B cell (primary cell): Measurements from ENCODE around the gene SAT1. TPM values are rescaled to one million over a fixed set of nuclear protein-coding genes. Genes with fewer than 3 reads are reported as not detected.

Experiments
- ATAC-seq: fragments of 200-7000 bp; cut with Tn5 transposase; one replicate; pipeline ENCODE4 v1.10.0; 2021; ENCODE audit warnings: low read depth, mild to moderate bottlenecking, moderate number of reproducible peaks, moderate library complexity
- CTCF ChIA-PET: fragments of 350-600 bp; sonication (Branson Sonifier 250); formaldehyde crosslinking; loops from one replicate; lab custom pipeline; 2021; ENCODE audit warnings: antibody characterized with exemption, inconsistent platforms; lab: Charles Lee
- POLR2A ChIA-PET: fragments of 350-600 bp; sonication (Branson Sonifier 250); formaldehyde crosslinking; loops from one replicate; lab custom pipeline; 2021; ENCODE audit warnings: antibody characterized with exemption; lab: Charles Lee
- DNase-seq: peaks from one replicate; pipeline ENCODE4 v3.0.0; 2013
- H2AFZ ChIP-seq: 2 replicates; pipeline ENCODE4 v1.6.1; 2012; ENCODE audit warnings: mild to moderate bottlenecking, low read depth, low read length; ENCODE audit not compliant: insufficient read depth, poor library complexity, severe bottlenecking
- H3K27ac ChIP-seq, 2 donors: 1 replicate in 1 of 2; 2 replicates in 1 of 2; pipeline ENCODE4 v1.5.1; 2012 to 2013; ENCODE audit warnings: low read length in 2 of 2, mild to moderate bottlenecking in 2 of 2, moderate library complexity in 1 of 2
- H3K27me3 ChIP-seq, 4 experiments: fragments of 200-600 bp in 1 of 4; sonication (generic) in 1 of 4; replicated peaks in 1 of 4; 1 replicate in 2 of 4; 2 replicates in 2 of 4; pipeline versions ENCODE4 v1.6.1 to v1.7.0; 2013 to 2016; ENCODE audit warnings: low read length in 3 of 4, mild to moderate bottlenecking in 2 of 4, mixed read lengths in 1 of 4, moderate library complexity in 1 of 4; ENCODE audit not compliant: insufficient read depth in 4 of 4, control insufficient read depth in 3 of 4; ENCODE audit errors: control extremely low read depth in 1 of 4
- H3K36me3 ChIP-seq, 2 experiments: replicated peaks in 1 of 2; 1 replicate in 1 of 2; 2 replicates in 1 of 2; pipeline versions ENCODE4 v1.6.1 to v1.7.1; 2013; ENCODE audit warnings: low read length in 1 of 2; ENCODE audit not compliant: insufficient read depth in 2 of 2, control insufficient read depth in 1 of 2; ENCODE audit errors: control extremely low read depth in 1 of 2, extremely low read depth in 1 of 2
- H3K4me1 ChIP-seq, 2 donors: fragments of 200-600 bp in 1 of 2; sonication (generic) in 1 of 2; 1 replicate in 1 of 2; 2 replicates in 1 of 2; pipeline versions ENCODE4 v1.5.1 to v1.6.1; 2013 to 2017; ENCODE audit warnings: low read length in 2 of 2; ENCODE audit not compliant: control insufficient read depth in 2 of 2, insufficient read depth in 2 of 2
- H3K4me2 ChIP-seq: replicated peaks from 2 replicates; pipeline ENCODE3; 2012; ENCODE audit warnings: mild to moderate bottlenecking, low read depth, low read length; ENCODE audit not compliant: poor library complexity, severe bottlenecking
- H3K4me3 ChIP-seq, 5 experiments: fragments of 200-600 bp in 1 of 5; sonication (generic) in 1 of 5; 1 replicate in 3 of 5; 2 replicates in 2 of 5; pipeline versions ENCODE4 v1.5.1 to v1.7.0; 2011 to 2016; ENCODE audit warnings: low read length in 4 of 5, mild to moderate bottlenecking in 4 of 5, low read depth in 2 of 5, control low read depth in 1 of 5, moderate library complexity in 1 of 5; ENCODE audit not compliant: insufficient read depth in 1 of 5; ENCODE audit errors: control extremely low read depth in 1 of 5, extremely low read depth in 1 of 5
- H3K79me2 ChIP-seq: fragments of 200-600 bp; sonication (generic); one replicate; pipeline ENCODE4 v1.6.0; 2016; ENCODE audit warnings: low read length; ENCODE audit not compliant: control insufficient read depth, insufficient read depth
- H3K9ac ChIP-seq: fragments of 200-600 bp; sonication (generic); 2 replicates; pipeline ENCODE4 v1.6.1; 2017; ENCODE audit warnings: mild to moderate bottlenecking, low read length, moderate library complexity
- H3K9me3 ChIP-seq, 3 donors: one replicate each; pipeline versions ENCODE4 v1.6.1 to v1.7.1; 2013; ENCODE audit warnings: low read length in 2 of 3; ENCODE audit not compliant: control insufficient read depth in 2 of 3, insufficient read depth in 1 of 3; ENCODE audit errors: control extremely low read depth in 1 of 3
- H4K20me1 ChIP-seq: 2 replicates; pipeline ENCODE4 v1.6.0; 2012; ENCODE audit warnings: mild to moderate bottlenecking, low read length; ENCODE audit not compliant: insufficient read depth, control insufficient read depth, poor library complexity, severe bottlenecking
- H3K27ac Mint-ChIP-seq: one replicate; pipeline ENCODE4 v1.8.0; 2021; ENCODE audit warnings: mixed read lengths
- H3K27me3 Mint-ChIP-seq: one replicate; pipeline ENCODE4 v1.8.0; 2021; ENCODE audit warnings: mixed read lengths
- H3K4me1 Mint-ChIP-seq: one replicate; pipeline ENCODE4 v1.8.0; 2021; ENCODE audit warnings: mixed read lengths
- H3K4me3 Mint-ChIP-seq: one replicate; pipeline ENCODE4 v1.8.0; 2021; ENCODE audit warnings: mixed read lengths
- H3K9me3 Mint-ChIP-seq: one replicate; pipeline ENCODE4 v1.8.0; 2022; ENCODE audit warnings: mixed read lengths; ENCODE audit not compliant: insufficient read depth
- CTCF ChIP-seq: fragments of 200-600 bp; IDR thresholded peaks from one replicate; pipeline ENCODE4 v1.8.0; 2022; ENCODE audit warnings: antibody characterized with exemption, mild to moderate bottlenecking
- EZH2 ChIP-seq: IDR thresholded peaks from 2 replicates; pipeline ENCODE4 v1.6.1; 2012; ENCODE audit warnings: borderline replicate concordance, low read depth, mild to moderate bottlenecking, moderate library complexity, low read length; ENCODE audit not compliant: insufficient read depth, poor library complexity, severe bottlenecking
- WGBS: methylation state at CpG from one replicate; pipeline ENCODE4 v1.1.5; 2013; ENCODE audit warnings: missing lambda C conversion rate; ENCODE audit not compliant: insufficient coverage; 5-methylcytosine and 5-hydroxymethylcytosine counted together
- intact Hi-C: fragments of 100-400 bp; cut with micrococcal nuclease; formaldehyde crosslinking; loops from one replicate; pipeline ENCODE4 v1.10.0; 2022
- polyA plus RNA-seq: library from polyadenylated mRNA; depleted of rRNA; stranded (reverse); fragments of >200 nt; gene quantifications from 2 replicates; pipeline ENCODE4 v1.2.3, GENCODE V29; 2012
- total RNA-seq, 2 donors: library from RNA; stranded (reverse); fragments of 120-200 nt in 1 of 2; gene quantifications; 1 replicate in 1 of 2; 2 replicates in 1 of 2; pipeline versions ENCODE4 v1.2.3 to v1.2.4, GENCODE V29; 2013 to 2022

The SAT1 gene
- total and polyA plus RNA-seq, 2 donors (not counting 1 experiment from before 2014, with no cell fraction given), result 172 to 479 TPM

- H3K27ac ChIP-seq, result no peak overlapping the region
- Mint-ChIP-seq H3K4me3 (no peak overlapping the region), H3K27ac (no peak overlapping the region), H3K27me3 (no peaks in the 10 kb centered on the region), H3K9me3 (no peaks in the 10 kb centered on the region), H3K4me1 (peaks cover 15% of the 10 kb centered on the region)
- no peak for DNase-seq
- no peak overlapping the region for H3K4me2 ChIP-seq
- H3K9ac ChIP-seq, result no peak overlapping the region
- no peaks in the 10 kb centered on the region for H3K79me2 ChIP-seq
- no peaks in the 10 kb centered on the region for H3K27me3 ChIP-seq
- intact Hi-C loops, result no loop called here
- CTCF ChIA-PET, result interaction anchor here (1.0 kb wide), 1 partner anchor 33 kb away, joined by 3 read pairs; no protein-coding TSS in a partner anchor
- no peak for ATAC-seq
- H3K9me3 ChIP-seq, result no peaks in the 10 kb centered on the region
- no peak overlapping the region for H2AFZ ChIP-seq
- H3K4me1 ChIP-seq, result peaks cover 3 to 9% of the 10 kb centered on the region in 2 donors
- TF ChIP-seq CTCF (no peak), EZH2 (no peak)
- POLR2A ChIA-PET, result no interaction called here
- WGBS, result 100% methylated on average over 1 of the region's 3 CpGs
- no peak overlapping the region for H3K4me3 ChIP-seq
- no peaks in the 10 kb centered on the region for H4K20me1 ChIP-seq
- H3K36me3 ChIP-seq, result no peaks in the 10 kb centered on the region
These were observed 27.3 kb downstream of the SAT1 start for GRCh38 chrX:23810279-23810678.

- no peaks in the 10 kb centered on the region for H3K27me3 Mint-ChIP-seq
- no peaks in the 10 kb centered on the region for H3K9me3 Mint-ChIP-seq
- POLR2A ChIA-PET, result no interaction called here
- no peaks in the 10 kb centered on the region for H3K79me2 ChIP-seq
- CTCF ChIA-PET, result no interaction called here
- peak overlapping the region; percentile 48 for H2AFZ ChIP-seq
- H3K9me3 ChIP-seq, result no peaks in the 10 kb centered on the region
- H4K20me1 ChIP-seq, result no peaks in the 10 kb centered on the region
- peaks cover 15% of the 10 kb centered on the region for H3K4me1 Mint-ChIP-seq
- H3K4me2 ChIP-seq, result peak overlapping the region; percentile 41
- no peaks in the 10 kb centered on the region for H3K27me3 ChIP-seq
- ATAC-seq (no peak), DNase-seq (peak; percentile 23)
- H3K4me3 ChIP-seq, result peak overlapping the region in 1 of 5 experiments; percentile 26
- H3K4me3 Mint-ChIP-seq, result peak overlapping the region; percentile 63
- no peaks in the 10 kb centered on the region for H3K36me3 ChIP-seq
- H3K9ac ChIP-seq, result peak overlapping the region; percentile 34
- no CpG with 5 or more reads among the region's 10 CpGs for WGBS
- TF ChIP-seq CTCF (no peak), EZH2 (no peak)
- H3K4me1 ChIP-seq, result peaks cover 3 to 9% of the 10 kb centered on the region in 2 donors
- no peak overlapping the region for H3K27ac Mint-ChIP-seq
- intact Hi-C loops, result no loop called here
- no peak overlapping the region for H3K27ac ChIP-seq
These were observed 28.2 kb downstream of the SAT1 start for GRCh38 chrX:23811108-23811651.
